HEK293T (cell line): Measurements from ENCODE around the gene HGF.
A peak's percentile ranks its signal among the peaks of the same experiment; 100 is the strongest.

Experiments
- CTCF ChIA-PET: fragments of 350-600 bp; formaldehyde crosslinking; extraction: SDS; loops from one replicate; lab custom pipeline; 2021; ENCODE audit warnings: antibody characterized with exemption, inconsistent platforms; lab: Yijun Ruan, JAX
- POLR2A ChIA-PET: fragments of 350-600 bp; formaldehyde crosslinking; extraction: SDS; loops from one replicate; lab custom pipeline; 2020; ENCODE audit warnings: antibody characterized with exemption, inconsistent platforms; lab: Yijun Ruan, JAX
- DNase-seq: peaks from one replicate; pipeline ENCODE4 v3.0.0; 2012; ENCODE audit warnings: mixed read lengths; ENCODE audit errors: extremely low spot score
- ARNT ChIP-seq: fragments of 450-650 bp; IDR thresholded peaks from 2 replicates; pipeline ENCODE4 v1.6.1; 2017; ENCODE audit warnings: mild to moderate bottlenecking
- BHLHE40 ChIP-seq: fragments of 450-650 bp; IDR thresholded peaks from 2 replicates; pipeline ENCODE4 v1.6.1; 2016; ENCODE audit warnings: mild to moderate bottlenecking, moderate library complexity, borderline replicate concordance
- CTBP1 ChIP-seq: fragments of 450-650 bp; IDR thresholded peaks from 2 replicates; pipeline ENCODE4 v1.6.1; 2016; ENCODE audit warnings: borderline replicate concordance
- ELF4 ChIP-seq: fragments of 450-650 bp; IDR thresholded peaks from 2 replicates; pipeline ENCODE4 v1.6.1; 2017; ENCODE audit warnings: antibody characterized with exemption
- FOXA1 ChIP-seq: fragments of 450-650 bp; IDR thresholded peaks from 2 replicates; pipeline ENCODE4 v1.6.1; 2016; ENCODE audit warnings: mild to moderate bottlenecking
- FOXK2 ChIP-seq: fragments of 450-650 bp; IDR thresholded peaks from 2 replicates; pipeline ENCODE4 v1.6.1; 2016; ENCODE audit warnings: mild to moderate bottlenecking
- FOXM1 ChIP-seq: fragments of 450-650 bp; IDR thresholded peaks from 2 replicates; pipeline ENCODE4 v1.6.1; 2017; ENCODE audit warnings: mild to moderate bottlenecking, borderline replicate concordance
- HDGF ChIP-seq: fragments of 450-650 bp; IDR thresholded peaks from 2 replicates; pipeline ENCODE4 v1.6.1; 2017; ENCODE audit warnings: antibody characterized with exemption, borderline replicate concordance
- L3MBTL2 ChIP-seq: fragments of 450-650 bp; conservative IDR thresholded peaks from 2 replicates; pipeline ENCODE4 v1.6.1; 2016; ENCODE audit warnings: mild to moderate bottlenecking
- LEF1 ChIP-seq: fragments of 450-650 bp; IDR thresholded peaks from 2 replicates; pipeline ENCODE4 v1.6.1; 2017; ENCODE audit warnings: mild to moderate bottlenecking, borderline replicate concordance
- NFRKB ChIP-seq: fragments of 450-650 bp; IDR thresholded peaks from 2 replicates; pipeline ENCODE4 v1.6.1; 2016; ENCODE audit warnings: mild to moderate bottlenecking, moderate library complexity
- PKNOX1 ChIP-seq: fragments of 450-650 bp; IDR thresholded peaks from 2 replicates; pipeline ENCODE4 v1.6.1; 2016
- SP1 ChIP-seq: fragments of 450-650 bp; IDR thresholded peaks from 2 replicates; pipeline ENCODE4 v1.6.1; 2017
- SUZ12 ChIP-seq: fragments of 450-650 bp; IDR thresholded peaks from 2 replicates; pipeline ENCODE4 v1.6.1; 2016; ENCODE audit warnings: mild to moderate bottlenecking
- TARDBP ChIP-seq: fragments of 450-650 bp; IDR thresholded peaks from 2 replicates; pipeline ENCODE4 v1.6.1; 2016
- ZNF384 ChIP-seq: fragments of 450-650 bp; IDR thresholded peaks from 2 replicates; pipeline ENCODE4 v1.6.1; 2016

Gene HGF

GRCh38 chr7:81776948-81777630 lies 7.2 kb upstream of the HGF start:
- CTCF ChIA-PET: no interaction called here
- POLR2A ChIA-PET: no interaction called here
- peak; percentile 28 for DNase-seq
- TF ChIP-seq FOXA1 (no peak), BHLHE40 (no peak)

- DNase-seq: no peak
- TF ChIP-seq NFRKB (no peak), PKNOX1 (no peak), SUZ12 (no peak), FOXM1 (no peak), FOXA1 (no peak), ELF4 (no peak), TARDBP (no peak), L3MBTL2 (no peak), BHLHE40 (no peak), CTBP1 (no peak), FOXK2 (no peak), ARNT (no peak), ZNF384 (no peak), LEF1 (no peak), SP1 (no peak), HDGF (no peak)
- ChIA-PET POLR2A (no interaction called here), CTCF (no interaction called here)
Measured at GRCh38 chr7:81776161-81776560, 6.3 kb upstream of the HGF start.

DNA sequence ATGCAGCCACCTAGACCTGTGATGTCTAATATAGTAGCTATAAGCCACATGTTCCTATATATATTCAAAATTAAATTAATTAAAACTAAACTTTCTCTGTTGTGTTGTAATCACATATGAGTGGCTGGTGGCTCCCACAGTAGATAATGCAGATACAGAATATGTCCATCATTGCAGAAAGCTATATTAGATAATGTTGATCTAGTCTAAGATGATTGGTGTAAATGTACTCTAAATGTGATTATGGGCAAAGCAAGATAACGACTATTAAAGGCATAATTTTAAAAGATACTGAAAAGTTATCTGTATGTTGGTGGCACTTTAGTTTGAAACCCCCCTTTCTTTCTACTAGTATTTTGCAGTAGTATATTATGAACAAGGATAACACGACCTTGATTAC lies 5.7 kb upstream of the HGF start:
- no peak for DNase-seq
- POLR2A ChIA-PET: no interaction called here
- CTCF ChIA-PET: no interaction called here
- no peak for TF ChIP-seq NFRKB
- no peak for TF ChIP-seq FOXK2
- TF ChIP-seq SUZ12: no peak
- TF ChIP-seq ELF4: no peak
- no peak for TF ChIP-seq LEF1
- TF ChIP-seq PKNOX1: no peak
- TF ChIP-seq L3MBTL2: no peak
- TF ChIP-seq TARDBP: no peak
- no peak for TF ChIP-seq SP1
- TF ChIP-seq BHLHE40: no peak
- no peak for TF ChIP-seq ZNF384

DNA sequence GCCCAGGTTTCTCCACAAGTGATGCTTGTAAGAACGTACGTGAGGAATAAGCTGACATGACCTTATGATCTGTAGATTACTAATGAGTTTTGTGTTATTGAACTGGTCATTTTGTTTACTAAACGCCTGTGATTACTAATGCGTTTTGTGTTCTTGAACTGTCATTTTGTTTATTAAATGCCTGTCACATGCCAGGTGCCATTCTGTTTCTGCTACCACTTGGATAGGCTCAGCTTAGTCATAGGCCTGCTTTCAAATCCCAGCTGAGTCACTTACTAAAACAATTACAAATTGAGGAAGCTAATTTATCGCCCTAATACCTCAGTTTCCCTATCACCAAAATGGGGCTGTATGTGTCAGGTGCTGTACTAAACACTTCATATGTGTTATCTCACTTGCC lies 4.7 kb upstream of the HGF start:
- TF ChIP-seq L3MBTL2 (no peak), CTBP1 (no peak), NFRKB (no peak), PKNOX1 (no peak), FOXM1 (no peak), TARDBP (no peak), SP1 (no peak), FOXK2 (no peak), BHLHE40 (no peak), ARNT (no peak), ZNF384 (no peak), SUZ12 (no peak), ELF4 (no peak)
- no peak for DNase-seq
- POLR2A ChIA-PET: no interaction called here
- CTCF ChIA-PET: no interaction called here

DNA sequence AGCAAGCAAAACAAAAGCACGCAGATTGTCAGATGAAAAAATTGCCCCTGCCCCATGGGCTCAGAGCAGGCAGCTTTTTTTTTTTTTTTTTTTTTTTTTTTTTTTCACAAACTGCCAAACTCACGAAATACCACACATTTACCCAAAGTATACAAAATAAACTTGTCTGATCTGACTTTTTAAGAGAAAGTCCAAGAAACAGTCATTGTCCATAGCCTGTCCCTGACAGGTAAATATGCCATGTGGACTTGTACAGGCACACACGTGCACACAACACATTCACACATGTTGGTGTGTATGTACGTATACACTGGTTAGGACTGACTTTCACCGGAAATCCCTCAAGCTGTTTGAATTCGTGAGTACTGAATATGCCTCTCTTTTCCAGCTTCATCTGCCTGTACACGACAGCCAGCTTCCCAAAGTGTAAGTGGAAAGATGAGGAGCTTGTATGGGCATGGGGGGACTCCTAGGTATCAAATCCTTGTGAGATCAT lies 929 bp upstream of the HGF start:
- ChIA-PET CTCF (interaction anchor here (1.4 kb wide), 1 partner anchor 20 kb away, joined by 3 read pairs; no protein-coding TSS in a partner anchor), POLR2A (interaction anchor here (1.5 kb wide), 1 partner anchor 31 kb away, joined by 3 read pairs; no protein-coding TSS in a partner anchor)
- TF ChIP-seq SP1 (no peak), L3MBTL2 (no peak), NFRKB (no peak), HDGF (no peak), ZNF384 (no peak), PKNOX1 (no peak), LEF1 (no peak), ELF4 (no peak), CTBP1 (no peak), ARNT (no peak), SUZ12 (no peak), FOXA1 (no peak), FOXM1 (no peak), FOXK2 (no peak), TARDBP (no peak), BHLHE40 (no peak)
- no peak for DNase-seq
